SK-N-SH treated with all-trans-retinoic acid at 6 μM for 48 hours (cell line): ENCODE data around the gene TBC1D16.

Experiments used
- ATAC-seq: fragments of 200-7000 bp; cut with Tn5 transposase; 3 replicates; pipeline ENCODE4 v1.9.1; 2020; ENCODE audit warnings: mild to moderate bottlenecking, moderate library complexity
- ARNTL ChIP-seq: fragments of 450-650 bp; formaldehyde crosslinking; IDR thresholded peaks from 2 replicates; pipeline ENCODE4 v1.5.0; 2020; ENCODE audit warnings: low read depth, mild to moderate bottlenecking, moderate library complexity, borderline replicate concordance
- BACH2 ChIP-seq: fragments of 250-450 bp; sonication (Bioruptor Pico); IDR thresholded peaks from 2 replicates; pipeline ENCODE4 v1.9.0; 2021; ENCODE audit warnings: mild to moderate bottlenecking, borderline replicate concordance
- CSDC2 ChIP-seq: fragments of 250-450 bp; sonication (Bioruptor Pico); IDR thresholded peaks from 2 replicates; pipeline ENCODE4 v1.5.0; 2020; ENCODE audit warnings: mild to moderate bottlenecking, moderate library complexity
- ESRRG ChIP-seq: fragments of 250-450 bp; sonication (Bioruptor Pico); IDR thresholded peaks from 2 replicates; pipeline ENCODE4 v1.6.1; 2021; ENCODE audit warnings: mild to moderate bottlenecking
- GLIS3 ChIP-seq: fragments of 250-450 bp; sonication (Bioruptor Pico); IDR thresholded peaks from 2 replicates; pipeline ENCODE4 v1.5.0; 2020; ENCODE audit warnings: mild to moderate bottlenecking, moderate library complexity
- POU6F1 ChIP-seq: fragments of 250-450 bp; sonication (Bioruptor Pico); IDR thresholded peaks from 2 replicates; pipeline ENCODE4 v1.8.0; 2021; ENCODE audit warnings: low read depth, mild to moderate bottlenecking, moderate library complexity, borderline replicate concordance
- PPARA ChIP-seq: fragments of 250-450 bp; sonication (Bioruptor Pico); IDR thresholded peaks from 2 replicates; pipeline ENCODE4 v1.5.0; 2020; ENCODE audit warnings: mild to moderate bottlenecking, borderline replicate concordance
- RARB ChIP-seq: fragments of 250-450 bp; sonication (Bioruptor Pico); IDR thresholded peaks from 2 replicates; pipeline ENCODE4 v1.8.0; 2021; ENCODE audit warnings: mild to moderate bottlenecking, moderate library complexity
- SNAI2 ChIP-seq: fragments of 250-450 bp; sonication (Bioruptor Pico); IDR thresholded peaks from 2 replicates; pipeline ENCODE4 v1.5.0; 2020; ENCODE audit warnings: mild to moderate bottlenecking, moderate library complexity
- TCF4 ChIP-seq: fragments of 250-450 bp; sonication (Bioruptor Pico); IDR thresholded peaks from 2 replicates; pipeline ENCODE4 v1.8.0; 2021; ENCODE audit warnings: mild to moderate bottlenecking, moderate library complexity, borderline replicate concordance
- TOX ChIP-seq: fragments of 250-450 bp; sonication (Bioruptor Pico); IDR thresholded peaks from 2 replicates; pipeline ENCODE4 v1.8.0; 2021; ENCODE audit warnings: mild to moderate bottlenecking, moderate library complexity, borderline replicate concordance
- TSHZ2 ChIP-seq: fragments of 250-450 bp; sonication (Bioruptor Pico); IDR thresholded peaks from 2 replicates; pipeline ENCODE4 v1.5.0; 2020; ENCODE audit warnings: mild to moderate bottlenecking, moderate library complexity
- ZC3H10 ChIP-seq: fragments of 250-450 bp; sonication (Bioruptor Pico); IDR thresholded peaks from 2 replicates; pipeline ENCODE4 v1.5.1; 2021; ENCODE audit warnings: mild to moderate bottlenecking, moderate library complexity
- ZFP3 ChIP-seq: fragments of 250-450 bp; sonication (Bioruptor Pico); IDR thresholded peaks from 2 replicates; pipeline ENCODE4 v1.5.0; 2020; ENCODE audit warnings: mild to moderate bottlenecking, moderate library complexity
- ZNF70 ChIP-seq: fragments of 450-650 bp; formaldehyde crosslinking; IDR thresholded peaks from 2 replicates; pipeline ENCODE4 v1.5.0; 2020; ENCODE audit warnings: mild to moderate bottlenecking, moderate library complexity
- ZNF8 ChIP-seq: fragments of 450-650 bp; formaldehyde crosslinking; IDR thresholded peaks from 2 replicates; pipeline ENCODE4 v1.5.0; 2020; ENCODE audit warnings: mild to moderate bottlenecking, moderate library complexity
- TF ChIP-seq, protein P1 (sequence below): fragments of 250-450 bp; sonication (Bioruptor Pico); IDR thresholded peaks from 2 replicates; pipeline ENCODE4 v1.5.1; 2020; ENCODE audit warnings: low read depth, mild to moderate bottlenecking, moderate library complexity
- TF ChIP-seq, protein P2 (sequence below): fragments of 250-450 bp; sonication (Bioruptor Pico); IDR thresholded peaks from 2 replicates; pipeline ENCODE4 v1.8.0; 2020; ENCODE audit warnings: mild to moderate bottlenecking, moderate library complexity, borderline replicate concordance

TBC1D16 gene

DNA sequence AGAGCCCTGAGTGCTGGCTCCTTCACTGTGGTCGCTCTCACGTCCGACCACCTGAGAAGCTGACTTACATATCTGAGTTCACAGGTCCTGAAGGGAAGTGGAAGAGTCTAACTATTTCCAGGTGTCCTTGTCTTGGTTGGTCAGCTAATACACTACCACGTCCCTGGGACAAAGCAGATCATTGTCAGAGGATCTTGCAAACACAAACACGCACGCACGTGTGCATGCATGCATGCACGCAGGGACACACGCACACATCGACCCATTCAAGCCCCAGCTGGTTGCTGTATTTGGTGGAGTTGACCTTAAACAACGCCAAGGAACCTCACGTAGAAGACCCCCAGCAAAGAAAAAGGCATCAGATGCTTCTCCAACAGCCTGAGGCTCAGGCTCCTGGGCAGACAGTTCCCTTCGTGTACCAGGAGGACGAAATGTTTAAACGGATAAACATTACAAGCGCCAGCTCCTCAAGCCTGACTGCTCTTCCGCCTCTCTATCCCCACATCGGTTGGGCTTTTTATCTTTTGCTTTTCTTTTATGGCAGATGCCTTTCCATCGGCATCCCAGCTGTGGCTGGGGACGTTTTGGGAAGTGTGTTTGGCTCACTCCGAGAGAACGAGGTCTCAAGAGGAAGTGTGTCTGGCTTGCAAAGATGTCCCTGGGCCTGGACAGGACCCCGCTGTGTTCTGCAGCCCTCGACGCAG, 95.8 kb downstream of the TBC1D16 start (continued):
- TF ChIP-seq TSHZ2 (CRISPR knock-in tag) = no peak

DNA sequence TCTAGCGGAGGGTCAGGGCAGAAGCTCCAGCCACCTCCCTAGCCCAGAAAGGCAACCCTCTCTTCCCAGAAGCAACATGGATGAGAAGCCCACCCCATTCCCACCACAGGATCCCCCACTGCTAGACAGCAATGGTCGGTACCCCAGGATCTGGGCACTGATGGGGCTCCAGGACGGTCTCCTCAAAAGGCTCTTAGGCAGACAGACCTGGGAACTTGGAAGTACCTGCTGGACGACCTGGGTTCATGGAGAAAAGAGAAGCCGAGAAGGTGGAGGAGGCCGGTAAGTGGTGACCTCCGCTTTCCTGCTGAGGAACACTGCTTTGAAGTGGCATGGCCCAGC, 96.6 kb downstream of the TBC1D16 start:
- TF ChIP-seq TSHZ2 (CRISPR knock-in tag) (no peak), BACH2 (CRISPR knock-in tag) (no peak), SNAI2 (CRISPR knock-in tag) (no peak)
- no peak for ATAC-seq

GRCh38 chr17:79938336-79939093, 97.2 kb downstream of the TBC1D16 start:
- no peak for ATAC-seq
- TF ChIP-seq ZFP3 (no peak), RARB (CRISPR knock-in tag) (no peak), GLIS3 (CRISPR knock-in tag) (no peak), TCF4 (CRISPR knock-in tag) (no peak), ARNTL (no peak), ZNF8 (CRISPR knock-in tag) (no peak), ESRRG (CRISPR knock-in tag) (no peak), PPARA (CRISPR knock-in tag) (no peak), TSHZ2 (CRISPR knock-in tag) (no peak)
- TF ChIP-seq, protein P1, sequence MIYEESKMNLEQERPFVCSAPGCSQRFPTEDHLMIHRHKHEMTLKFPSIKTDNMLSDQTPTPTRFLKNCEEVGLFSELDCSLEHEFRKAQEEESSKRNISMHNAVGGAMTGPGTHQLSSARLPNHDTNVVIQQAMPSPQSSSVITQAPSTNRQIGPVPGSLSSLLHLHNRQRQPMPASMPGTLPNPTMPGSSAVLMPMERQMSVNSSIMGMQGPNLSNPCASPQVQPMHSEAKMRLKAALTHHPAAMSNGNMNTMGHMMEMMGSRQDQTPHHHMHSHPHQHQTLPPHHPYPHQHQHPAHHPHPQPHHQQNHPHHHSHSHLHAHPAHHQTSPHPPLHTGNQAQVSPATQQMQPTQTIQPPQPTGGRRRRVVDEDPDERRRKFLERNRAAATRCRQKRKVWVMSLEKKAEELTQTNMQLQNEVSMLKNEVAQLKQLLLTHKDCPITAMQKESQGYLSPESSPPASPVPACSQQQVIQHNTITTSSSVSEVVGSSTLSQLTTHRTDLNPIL (CRISPR knock-in tag) = no peak
- TF ChIP-seq, all 23 proteins: peak for 0

GRCh38 chr17:79937391-79938335, 98.0 kb downstream of the TBC1D16 start:
- ATAC-seq = no peak
- TF ChIP-seq TOX (CRISPR knock-in tag) (no peak), CSDC2 (CRISPR knock-in tag) (no peak), SNAI2 (CRISPR knock-in tag) (no peak), ZNF70 (CRISPR knock-in tag) (no peak), RARB (CRISPR knock-in tag) (no peak), PPARA (CRISPR knock-in tag) (no peak), ZC3H10 (CRISPR knock-in tag) (no peak), ARNTL (no peak), POU6F1 (CRISPR knock-in tag) (no peak), ZNF8 (CRISPR knock-in tag) (no peak)
- TF ChIP-seq, protein P2, sequence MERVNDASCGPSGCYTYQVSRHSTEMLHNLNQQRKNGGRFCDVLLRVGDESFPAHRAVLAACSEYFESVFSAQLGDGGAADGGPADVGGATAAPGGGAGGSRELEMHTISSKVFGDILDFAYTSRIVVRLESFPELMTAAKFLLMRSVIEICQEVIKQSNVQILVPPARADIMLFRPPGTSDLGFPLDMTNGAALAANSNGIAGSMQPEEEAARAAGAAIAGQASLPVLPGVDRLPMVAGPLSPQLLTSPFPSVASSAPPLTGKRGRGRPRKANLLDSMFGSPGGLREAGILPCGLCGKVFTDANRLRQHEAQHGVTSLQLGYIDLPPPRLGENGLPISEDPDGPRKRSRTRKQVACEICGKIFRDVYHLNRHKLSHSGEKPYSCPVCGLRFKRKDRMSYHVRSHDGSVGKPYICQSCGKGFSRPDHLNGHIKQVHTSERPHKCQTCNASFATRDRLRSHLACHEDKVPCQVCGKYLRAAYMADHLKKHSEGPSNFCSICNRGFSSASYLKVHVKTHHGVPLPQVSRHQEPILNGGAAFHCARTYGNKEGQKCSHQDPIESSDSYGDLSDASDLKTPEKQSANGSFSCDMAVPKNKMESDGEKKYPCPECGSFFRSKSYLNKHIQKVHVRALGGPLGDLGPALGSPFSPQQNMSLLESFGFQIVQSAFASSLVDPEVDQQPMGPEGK (CRISPR knock-in tag) = no peak
